Endodermal cell (in vitro differentiated cells): ENCODE data around the gene GJB2. TPM values are rescaled to one million over a fixed set of nuclear protein-coding genes. Genes with fewer than 3 reads are reported as not detected.
A peak's percentile ranks its signal among the peaks of the same experiment; 100 is the strongest.

Source experiments
- DNase-seq: peaks from one replicate; pipeline ENCODE4 v3.0.0-alpha.2; 2017
- H3K27ac ChIP-seq: 2 replicates; pipeline ENCODE4 v1.5.1; 2013; ENCODE audit warnings: mild to moderate bottlenecking, low read depth, low read length, moderate library complexity
- H3K27me3 ChIP-seq: 2 replicates; pipeline ENCODE4 v1.6.1; 2013; ENCODE audit warnings: mild to moderate bottlenecking, low read length, moderate library complexity; ENCODE audit not compliant: insufficient read depth, control insufficient read depth, poor library complexity, severe bottlenecking
- H3K36me3 ChIP-seq: 2 replicates; pipeline ENCODE4 v1.7.0; 2013; ENCODE audit warnings: mild to moderate bottlenecking, low read length, moderate library complexity; ENCODE audit not compliant: control insufficient read depth, insufficient read depth
- H3K4me1 ChIP-seq: one replicate; pipeline ENCODE4 v1.7.0; 2013; ENCODE audit warnings: low read length; ENCODE audit not compliant: control insufficient read depth, insufficient read depth
- H3K4me3 ChIP-seq: 2 replicates; pipeline ENCODE4 v1.5.1; 2013; ENCODE audit warnings: mild to moderate bottlenecking, low read length, moderate library complexity
- H3K9ac ChIP-seq: 2 replicates; pipeline ENCODE4 v1.6.1; 2013; ENCODE audit warnings: mild to moderate bottlenecking, low read length, moderate library complexity; ENCODE audit not compliant: poor library complexity, severe bottlenecking; ENCODE audit errors: extremely low read depth
- H3K9me3 ChIP-seq: 2 replicates; pipeline ENCODE4 v1.6.1; 2013; ENCODE audit warnings: mild to moderate bottlenecking, low read length, moderate library complexity; ENCODE audit not compliant: control insufficient read depth
- H3K27ac Mint-ChIP-seq: 2 replicates; pipeline ENCODE4 v1.8.0; 2020; ENCODE audit warnings: mixed read lengths
- H3K27me3 Mint-ChIP-seq: 2 replicates; pipeline ENCODE4 v1.8.0; 2021; ENCODE audit warnings: mild to moderate bottlenecking, mixed read lengths; ENCODE audit not compliant: insufficient read depth
- H3K36me3 Mint-ChIP-seq: 2 replicates; pipeline ENCODE4 v1.8.0; 2020; ENCODE audit warnings: low read depth, mixed read lengths
- H3K4me1 Mint-ChIP-seq: 2 replicates; pipeline ENCODE4 v1.8.0; 2020; ENCODE audit warnings: mixed read lengths
- H3K4me3 Mint-ChIP-seq: 2 replicates; pipeline ENCODE4 v1.8.0; 2020; ENCODE audit warnings: mild to moderate bottlenecking, moderate library complexity, mixed read lengths
- H3K9me3 Mint-ChIP-seq: 2 replicates; pipeline ENCODE4 v1.8.0; 2020; ENCODE audit warnings: mild to moderate bottlenecking, mixed read lengths
- WGBS, 2 experiments: methylation state at CpG; one replicate each; pipeline versions ENCODE4 v1.1.5 to v1.1.7; 2013; ENCODE audit warnings: missing lambda C conversion rate in 2 of 2, mixed read lengths in 1 of 2; ENCODE audit not compliant: insufficient coverage in 1 of 2, insufficient read length in 1 of 2; 5-methylcytosine and 5-hydroxymethylcytosine counted together
- total RNA-seq, 2 donors: library from RNA; stranded (reverse); fragmentation: NEBNext Ultra II Directional in 1 of 2; extraction: Animal tissue kit (Norgen Biotek cat#: 25700) in 1 of 2; gene quantifications; 2 replicates in 1 of 2; 3 replicates in 1 of 2; pipeline ENCODE4 v1.2.1, GENCODE V29; 2021
- TF ChIP-seq, protein P1 (sequence below): fragments of 200-600 bp; sonication (generic); conservative IDR thresholded peaks from 2 replicates; pipeline ENCODE4 v1.5.0; 2021; ENCODE audit warnings: antibody characterized with exemption, mild to moderate bottlenecking

Gene GJB2
- total RNA-seq, 2 donors from 2014 or later, result 0.26 to 0.82 TPM

DNA sequence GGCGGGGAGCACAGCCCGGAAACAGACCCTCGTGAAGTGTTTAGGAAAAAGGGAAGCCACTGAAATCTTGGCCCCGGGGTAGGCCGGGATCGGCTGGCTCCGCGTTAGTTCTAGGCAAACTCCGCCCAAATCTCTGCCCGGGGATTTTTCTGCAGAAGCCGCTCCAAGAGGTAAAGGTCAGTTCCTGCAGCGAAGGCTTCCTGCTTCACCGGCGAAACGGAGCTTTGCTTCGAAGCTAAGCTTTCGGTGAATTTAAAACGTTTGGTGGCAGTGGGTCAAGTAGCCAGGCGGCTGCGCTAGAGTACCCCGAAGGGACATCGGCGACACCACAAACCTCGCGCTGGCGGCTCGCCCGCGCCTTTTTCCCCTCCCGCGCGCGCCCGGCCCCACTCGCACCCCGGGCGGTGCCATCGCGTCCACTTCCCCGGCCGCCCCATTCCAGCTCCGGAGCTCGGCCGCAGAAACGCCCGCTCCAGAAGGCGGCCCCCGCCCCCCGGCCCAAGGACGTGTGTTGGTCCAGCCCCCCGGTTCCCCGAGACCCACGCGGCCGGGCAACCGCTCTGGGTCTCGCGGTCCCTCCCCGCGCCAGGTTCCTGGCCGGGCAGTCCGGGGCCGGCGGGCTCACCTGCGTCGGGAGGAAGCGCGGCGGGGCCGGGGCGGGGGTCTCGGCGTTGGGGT lies 441 bp downstream of the GJB2 start:
- WGBS, 2 experiments, result 1 to 2% methylated on average over 23 to 73 of the region's 73 CpGs
- H3K27ac Mint-ChIP-seq, result no peak overlapping the region
- peaks cover 92% of the 10 kb centered on the region for H3K27me3 Mint-ChIP-seq
- no peaks in the 10 kb centered on the region for H3K36me3 Mint-ChIP-seq
- peaks cover 19% of the 10 kb centered on the region for H3K4me1 Mint-ChIP-seq
- Histone ChIP-seq H3K36me3 (no peaks in the 10 kb centered on the region), H3K27ac (no peak overlapping the region), H3K4me1 (peaks cover 8% of the 10 kb centered on the region), H3K27me3 (peaks cover 99% of the 10 kb centered on the region), H3K4me3 (peak overlapping the region; percentile 78), H3K9me3 (no peaks in the 10 kb centered on the region), H3K9ac (no peak overlapping the region)
- no peaks in the 10 kb centered on the region for H3K9me3 Mint-ChIP-seq
- TF ChIP-seq, protein P1, sequence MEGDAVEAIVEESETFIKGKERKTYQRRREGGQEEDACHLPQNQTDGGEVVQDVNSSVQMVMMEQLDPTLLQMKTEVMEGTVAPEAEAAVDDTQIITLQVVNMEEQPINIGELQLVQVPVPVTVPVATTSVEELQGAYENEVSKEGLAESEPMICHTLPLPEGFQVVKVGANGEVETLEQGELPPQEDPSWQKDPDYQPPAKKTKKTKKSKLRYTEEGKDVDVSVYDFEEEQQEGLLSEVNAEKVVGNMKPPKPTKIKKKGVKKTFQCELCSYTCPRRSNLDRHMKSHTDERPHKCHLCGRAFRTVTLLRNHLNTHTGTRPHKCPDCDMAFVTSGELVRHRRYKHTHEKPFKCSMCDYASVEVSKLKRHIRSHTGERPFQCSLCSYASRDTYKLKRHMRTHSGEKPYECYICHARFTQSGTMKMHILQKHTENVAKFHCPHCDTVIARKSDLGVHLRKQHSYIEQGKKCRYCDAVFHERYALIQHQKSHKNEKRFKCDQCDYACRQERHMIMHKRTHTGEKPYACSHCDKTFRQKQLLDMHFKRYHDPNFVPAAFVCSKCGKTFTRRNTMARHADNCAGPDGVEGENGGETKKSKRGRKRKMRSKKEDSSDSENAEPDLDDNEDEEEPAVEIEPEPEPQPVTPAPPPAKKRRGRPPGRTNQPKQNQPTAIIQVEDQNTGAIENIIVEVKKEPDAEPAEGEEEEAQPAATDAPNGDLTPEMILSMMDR, result no peak
- DNase-seq, result peak; percentile 81
- peak overlapping the region; percentile 57 for H3K4me3 Mint-ChIP-seq

DNA sequence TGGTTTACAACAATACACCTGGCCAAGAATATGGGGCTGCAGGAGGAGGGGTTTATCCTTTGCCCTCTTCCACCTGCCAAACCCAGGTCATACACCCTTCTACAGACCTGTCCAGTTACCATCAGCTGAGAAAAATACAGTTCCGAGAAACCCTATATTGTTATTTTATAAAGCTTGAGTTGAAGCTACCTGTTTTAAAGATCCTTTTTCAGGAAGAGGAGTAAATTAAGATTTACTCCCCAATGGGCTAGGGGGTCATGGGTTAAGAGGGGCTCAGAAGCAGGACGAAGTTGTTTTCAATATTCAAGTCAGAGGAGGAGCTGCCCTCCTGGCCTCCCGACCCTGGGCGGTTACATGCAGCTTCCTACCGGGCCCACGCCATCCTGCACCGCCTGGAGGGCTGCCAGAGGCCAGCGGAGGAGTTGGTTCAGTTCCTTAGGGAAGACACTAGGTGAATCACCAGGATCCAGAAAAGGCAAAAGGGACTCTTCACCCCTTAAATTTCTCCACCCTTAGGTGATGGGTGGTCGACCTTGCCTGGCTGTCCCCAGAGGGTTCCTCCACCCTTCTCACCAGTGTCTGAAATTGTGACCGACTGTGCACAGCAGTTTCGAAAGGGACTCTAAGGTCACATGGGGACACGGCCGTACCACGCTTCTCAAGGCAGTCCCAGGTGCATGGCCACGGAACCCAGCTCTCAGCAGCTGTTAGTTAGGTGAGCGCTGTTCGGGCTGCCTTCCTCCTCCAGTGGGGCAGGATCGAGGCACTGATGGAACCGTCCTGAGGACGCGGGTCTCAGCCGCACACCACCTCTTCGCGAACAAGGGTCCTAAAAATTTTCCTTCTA lies 1.2 kb downstream of the GJB2 start:
- H3K9me3 ChIP-seq, result no peaks in the 10 kb centered on the region
- peaks cover 8% of the 10 kb centered on the region for H3K4me1 ChIP-seq
- Mint-ChIP-seq H3K27me3 (peaks cover 86% of the 10 kb centered on the region), H3K4me3 (peak overlapping the region; percentile 57), H3K4me1 (peaks cover 17% of the 10 kb centered on the region), H3K36me3 (no peaks in the 10 kb centered on the region), H3K27ac (no peak overlapping the region), H3K9me3 (no peaks in the 10 kb centered on the region)
- WGBS, 2 experiments, result 40 to 48% methylated on average over 9 to 24 of the region's 24 CpGs
- H3K9ac ChIP-seq, result no peak overlapping the region
- H3K36me3 ChIP-seq, result no peaks in the 10 kb centered on the region
- TF ChIP-seq, protein P1, result peak; percentile 27
- peak overlapping the region; percentile 78 for H3K4me3 ChIP-seq
- DNase-seq, result peak; percentile 65
- H3K27ac ChIP-seq, result no peak overlapping the region
- H3K27me3 ChIP-seq, result peaks cover 92% of the 10 kb centered on the region

DNA sequence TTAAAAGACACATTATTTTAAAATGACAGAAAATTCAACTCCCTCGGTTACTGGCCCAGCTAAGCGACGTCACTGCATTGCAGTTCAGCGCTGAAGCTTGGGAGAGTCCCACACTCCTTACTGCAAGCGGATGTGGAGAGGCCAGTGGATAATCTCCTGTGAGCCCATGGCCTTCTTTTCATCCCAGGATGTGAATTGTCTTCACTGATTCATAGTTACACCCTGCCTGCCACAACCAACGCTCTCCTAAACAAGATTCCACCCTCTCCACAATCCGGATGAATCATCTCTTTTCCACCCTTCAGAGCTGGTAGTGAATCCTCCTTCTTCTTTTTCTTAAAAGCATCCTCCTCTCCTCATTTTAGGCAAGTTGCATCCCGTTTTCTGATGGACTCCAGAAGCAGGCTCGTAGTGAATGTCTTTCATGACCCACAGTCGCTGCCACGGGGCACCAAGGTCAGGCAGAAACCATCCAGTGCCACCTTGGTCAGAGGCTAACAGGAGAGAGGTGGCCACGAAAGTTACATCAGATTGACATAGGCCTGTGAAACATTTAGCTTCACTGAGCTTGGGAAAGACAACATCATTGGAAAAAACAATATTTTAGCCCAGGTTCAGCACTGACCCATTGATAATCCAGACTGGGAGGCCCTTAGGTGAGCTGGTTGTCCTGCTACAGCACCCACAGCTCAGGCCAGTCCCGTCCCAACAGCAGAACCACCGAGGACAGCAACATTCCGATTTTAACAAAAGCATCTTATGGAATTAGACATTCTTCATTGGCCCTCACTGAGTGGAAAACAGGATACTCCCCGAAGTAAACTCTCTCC lies 2.0 kb downstream of the GJB2 start:
- WGBS, 2 experiments, result 84 to 87% methylated on average over 13 to 16 of the region's 16 CpGs
- peaks cover 8% of the 10 kb centered on the region for H3K4me1 ChIP-seq
- TF ChIP-seq, protein P1, result no peak
- H3K9me3 Mint-ChIP-seq, result no peaks in the 10 kb centered on the region
- no peak for DNase-seq
- no peaks in the 10 kb centered on the region for H3K9me3 ChIP-seq
- H3K27me3 Mint-ChIP-seq, result peaks cover 80% of the 10 kb centered on the region
- no peak overlapping the region for H3K4me3 Mint-ChIP-seq
- no peaks in the 10 kb centered on the region for H3K36me3 Mint-ChIP-seq
- H3K4me3 ChIP-seq, result no peak overlapping the region
- H3K27ac ChIP-seq, result no peak overlapping the region
- no peaks in the 10 kb centered on the region for H3K36me3 ChIP-seq
- no peak overlapping the region for H3K27ac Mint-ChIP-seq
- no peak overlapping the region for H3K9ac ChIP-seq
- H3K4me1 Mint-ChIP-seq, result peaks cover 17% of the 10 kb centered on the region
- H3K27me3 ChIP-seq, result peaks cover 83% of the 10 kb centered on the region
